NK-92 (cell line): ENCODE measurements around the gene ELF4.
"Not testable (repeated sequence)": the region's sequence is repeated elsewhere in the genome, so short reads cannot be mapped to it uniquely, and the experiment has no call there.

Experiments used
- DNase-seq: peaks from one replicate; lab custom pipeline; 2025; ENCODE audit not compliant: unreplicated experiment; lab: John Stamatoyannopoulos, UW

Gene ELF4

DNA sequence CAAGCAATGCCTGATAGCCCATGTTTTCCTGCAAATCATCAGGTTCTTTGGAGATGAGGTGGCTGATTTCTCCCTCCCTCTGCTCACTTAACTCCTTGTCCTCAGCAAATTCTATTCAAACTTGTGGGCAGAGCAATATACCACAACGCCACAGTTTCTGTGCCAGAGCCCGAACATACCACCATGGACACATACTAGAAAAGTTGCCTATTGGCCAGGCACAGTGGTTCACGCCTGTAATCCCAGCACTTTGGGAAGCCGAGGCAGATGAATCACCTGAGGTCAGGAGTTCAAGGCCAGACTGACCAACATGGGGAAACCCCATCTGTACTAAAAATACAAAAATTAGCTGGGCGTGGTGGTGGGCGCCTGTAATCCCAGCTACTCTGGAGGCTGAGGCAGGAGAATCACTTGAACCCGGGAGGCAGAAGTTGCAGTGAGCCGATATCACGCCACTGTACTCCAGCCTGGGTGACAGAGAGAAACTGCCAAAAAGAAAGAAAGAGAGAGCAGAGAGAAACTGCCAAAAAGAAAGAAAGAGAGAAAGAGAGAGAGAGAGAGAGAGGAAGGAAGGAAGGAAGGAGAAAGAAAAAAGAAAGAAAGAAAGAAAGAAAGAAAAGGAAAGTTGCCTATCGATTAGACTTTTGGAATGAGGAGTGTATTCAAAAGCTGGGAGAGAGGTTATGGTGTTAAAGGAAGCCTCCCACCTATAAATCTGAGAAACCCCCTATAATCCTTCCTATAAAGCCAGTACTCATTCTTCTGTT, 5.0 kb upstream of the ELF4 start:
- not testable (repeated sequence) for DNase-seq

DNA sequence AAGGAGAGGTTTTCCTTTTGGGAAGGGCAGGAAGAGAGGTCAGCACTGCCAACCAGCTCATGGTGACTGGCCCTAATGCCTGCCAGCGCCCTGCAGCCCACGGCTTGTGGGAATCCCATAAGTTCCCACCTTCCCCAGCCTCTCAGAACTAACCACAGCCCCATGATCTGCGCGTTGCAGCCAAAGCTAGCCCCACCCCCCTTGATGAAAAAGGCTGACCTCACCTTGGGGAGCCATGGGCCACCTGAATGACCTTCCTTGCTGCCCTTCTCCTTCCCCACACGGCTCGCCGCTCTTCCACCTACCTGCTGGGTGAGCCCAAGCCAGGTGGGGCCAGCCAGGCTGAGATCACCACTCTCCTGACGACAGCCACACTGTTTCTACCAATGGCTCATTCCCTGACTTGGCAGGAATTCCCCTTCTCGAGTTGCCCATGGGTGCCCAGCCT, 3.9 kb upstream of the ELF4 start:
- no peak for DNase-seq

DNA sequence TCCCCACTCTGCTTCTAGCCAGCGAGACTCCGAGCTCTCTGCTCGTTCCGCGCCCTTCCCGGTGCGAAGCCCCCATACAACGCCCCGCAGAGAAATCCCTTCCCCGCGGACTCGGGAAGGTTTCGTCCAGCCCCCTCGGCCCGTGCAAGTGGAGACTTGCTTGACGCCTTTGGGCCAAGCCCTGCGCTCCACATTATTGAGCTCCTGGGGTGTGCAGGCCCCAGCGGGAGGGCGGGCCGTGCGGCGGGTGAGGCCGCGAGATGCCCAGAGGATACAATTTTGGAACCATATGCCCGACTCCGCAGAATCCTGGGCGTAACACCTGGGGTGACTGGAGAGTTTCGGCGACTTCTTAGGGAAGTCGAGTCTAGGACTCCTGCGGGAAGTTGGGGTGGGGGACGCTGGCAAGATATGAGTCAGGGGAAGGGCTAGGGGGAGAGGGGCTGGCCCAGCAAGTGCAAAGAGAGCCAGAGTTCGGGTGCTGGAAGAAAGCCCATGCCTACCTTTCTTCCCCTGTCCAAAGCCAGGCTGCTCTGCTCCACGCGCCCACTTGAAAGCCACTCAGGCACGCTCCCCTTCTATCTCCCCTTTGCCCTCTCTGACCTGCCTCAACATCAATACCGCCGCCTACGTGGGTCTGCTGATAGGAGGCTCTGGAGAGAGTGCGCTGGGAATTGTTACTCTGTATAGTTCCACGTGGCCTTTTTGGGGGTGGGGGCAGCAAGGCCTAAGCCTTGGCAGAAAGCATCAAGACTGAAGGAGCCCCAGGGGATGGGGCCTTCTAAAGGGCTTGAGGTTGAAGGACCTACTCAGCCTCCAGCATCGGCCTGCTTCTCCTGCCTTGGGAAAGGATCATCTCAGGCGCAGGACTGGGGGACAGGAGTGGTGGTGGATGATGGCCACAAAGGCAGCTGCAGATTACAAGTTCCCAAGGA, 1.2 kb upstream of the ELF4 start:
- no peak for DNase-seq

DNA sequence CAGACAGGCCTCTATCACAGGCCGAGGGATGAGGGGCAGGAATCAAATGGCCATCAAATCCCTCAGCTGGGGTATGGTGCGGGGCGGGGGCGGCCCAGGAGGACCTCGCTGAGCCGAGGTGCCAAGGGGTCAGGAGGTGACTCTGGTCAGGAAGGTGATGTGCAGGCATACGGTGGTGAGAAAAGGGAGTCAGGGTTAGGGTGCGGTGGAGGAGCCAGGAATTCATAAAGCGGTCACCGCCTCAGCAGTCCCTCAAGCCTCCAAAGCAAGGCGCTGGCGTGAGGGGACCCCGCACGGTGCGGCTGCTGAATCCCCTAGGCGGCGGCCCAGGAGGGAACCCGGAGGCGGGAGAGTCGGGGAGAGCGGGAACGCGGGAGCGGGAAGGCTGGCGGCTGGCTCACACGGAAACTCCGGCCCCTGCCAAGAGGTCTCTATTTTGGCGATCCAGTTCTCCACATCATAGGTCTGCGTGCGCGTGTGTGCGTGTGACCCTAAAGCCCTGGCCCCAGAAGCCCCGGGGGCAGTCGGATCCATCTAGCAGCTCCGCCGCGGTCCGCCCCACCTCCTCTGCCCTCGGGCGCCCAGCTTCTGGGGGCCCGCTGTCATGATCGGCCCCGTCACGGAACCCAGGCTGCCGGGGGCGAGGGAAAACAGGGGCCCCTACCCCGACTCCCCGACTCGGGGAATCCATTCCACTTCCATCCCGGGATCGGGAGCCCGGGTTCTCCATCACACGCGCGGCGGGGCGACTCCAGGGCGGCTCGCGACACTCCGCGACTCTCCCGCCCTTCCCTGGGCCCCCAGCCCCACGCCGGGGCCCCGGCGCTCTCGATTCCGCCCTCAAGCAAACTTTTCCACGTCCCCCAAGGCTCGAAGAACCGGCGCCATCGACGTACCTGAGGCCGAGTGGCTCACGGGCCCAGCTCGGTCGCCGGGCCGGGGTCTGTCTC, 593 bp downstream of the ELF4 start:
- no peak for DNase-seq

DNA sequence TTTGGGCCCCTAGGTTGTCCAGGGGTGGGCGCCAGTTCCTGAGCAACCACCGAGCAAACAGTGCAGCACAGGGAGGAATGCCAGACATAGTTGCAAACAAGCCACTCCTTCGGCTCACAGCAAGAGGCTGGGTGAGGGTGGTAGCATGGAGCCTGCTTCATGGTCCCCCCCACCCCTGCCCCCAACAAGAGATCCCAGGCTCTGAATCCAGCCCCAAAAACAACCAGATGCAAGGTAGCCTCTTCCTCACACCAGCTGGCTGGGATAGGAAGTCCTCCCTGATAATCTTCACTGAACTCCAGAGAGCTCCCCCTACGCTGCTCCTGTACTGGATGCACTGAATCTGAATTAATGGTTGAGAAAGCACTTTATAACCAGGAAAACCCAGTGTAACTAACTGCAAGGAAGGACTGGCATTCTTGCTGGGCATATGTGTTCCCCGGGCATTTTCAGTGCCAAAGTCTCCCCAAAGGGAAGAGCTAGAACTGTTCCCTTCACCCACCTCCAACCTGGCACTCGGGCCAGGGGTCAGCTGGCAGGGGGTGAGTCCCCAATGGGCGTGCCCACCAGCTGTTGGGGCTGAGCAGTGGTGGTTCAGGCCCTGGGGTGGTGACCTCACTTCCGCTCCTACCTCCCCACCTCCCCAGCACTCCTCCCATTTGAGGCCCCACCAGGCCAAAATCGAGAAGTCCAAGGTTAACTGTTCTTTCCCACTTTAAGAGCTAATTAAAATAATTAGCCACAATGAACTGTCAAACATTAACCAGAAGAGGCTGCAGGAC, 1.5 kb downstream of the ELF4 start:
- no peak for DNase-seq

DNA sequence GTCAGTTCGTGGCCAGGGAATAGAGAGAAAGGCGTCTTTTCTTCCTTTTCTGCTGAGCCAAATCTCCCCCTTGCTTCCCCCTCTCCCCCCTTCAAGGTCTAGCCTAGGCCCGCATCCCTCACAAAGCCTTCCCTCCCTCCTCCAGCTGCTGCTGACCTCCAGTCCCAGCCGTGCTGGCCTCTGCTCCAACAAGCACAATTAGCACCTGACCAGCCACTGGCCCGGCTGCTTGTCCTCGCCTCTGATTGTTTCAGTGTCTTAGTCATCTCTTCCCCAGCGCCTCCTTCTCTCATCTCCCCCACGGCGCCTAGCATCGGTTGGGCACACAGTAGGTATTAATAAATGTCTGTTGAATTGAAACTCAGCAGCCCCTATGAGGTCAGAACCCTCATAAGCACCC, 4.2 kb downstream of the ELF4 start:
- DNase-seq, result no peak

DNA sequence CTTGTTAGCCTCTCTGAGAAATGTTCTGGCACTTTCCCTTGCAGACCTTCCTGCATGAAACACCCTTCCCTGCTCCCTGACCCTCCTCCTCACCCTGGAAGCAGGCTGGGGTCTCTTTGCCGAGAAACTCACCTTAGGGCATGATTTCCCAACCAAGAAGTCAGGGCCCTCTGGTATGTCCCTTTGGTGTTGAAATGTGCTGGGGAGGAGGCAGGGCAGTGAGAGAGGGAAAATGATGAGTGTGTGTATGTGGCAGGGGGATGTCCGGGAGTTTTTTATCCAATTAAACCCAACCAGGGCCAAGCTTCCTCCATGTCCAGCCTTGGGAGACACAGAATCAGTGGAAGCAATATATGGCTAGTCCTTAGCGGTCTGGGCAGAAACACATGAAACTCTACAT, 5.1 kb downstream of the ELF4 start:
- DNase-seq, result no peak

DNA sequence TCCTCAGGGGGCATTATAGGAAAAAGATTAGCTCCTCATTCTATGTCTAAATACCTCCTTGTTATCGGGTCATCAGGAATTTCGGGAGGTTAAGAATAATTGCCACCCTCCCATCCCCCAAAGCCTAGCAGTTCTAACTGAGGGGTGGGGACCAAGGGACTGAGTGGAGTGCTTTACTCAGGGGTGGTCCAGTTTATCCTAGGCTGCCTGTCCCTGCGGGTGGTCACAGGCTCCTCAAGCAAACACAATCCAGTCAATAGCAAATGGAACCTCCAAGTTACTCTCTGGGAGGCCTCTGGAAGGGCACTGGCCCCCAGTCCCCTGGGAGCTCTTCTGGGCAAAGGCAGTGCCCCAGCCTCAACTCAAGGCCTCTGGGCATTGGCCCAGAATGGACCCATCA, 6.7 kb downstream of the ELF4 start:
- DNase-seq, result no peak

DNA sequence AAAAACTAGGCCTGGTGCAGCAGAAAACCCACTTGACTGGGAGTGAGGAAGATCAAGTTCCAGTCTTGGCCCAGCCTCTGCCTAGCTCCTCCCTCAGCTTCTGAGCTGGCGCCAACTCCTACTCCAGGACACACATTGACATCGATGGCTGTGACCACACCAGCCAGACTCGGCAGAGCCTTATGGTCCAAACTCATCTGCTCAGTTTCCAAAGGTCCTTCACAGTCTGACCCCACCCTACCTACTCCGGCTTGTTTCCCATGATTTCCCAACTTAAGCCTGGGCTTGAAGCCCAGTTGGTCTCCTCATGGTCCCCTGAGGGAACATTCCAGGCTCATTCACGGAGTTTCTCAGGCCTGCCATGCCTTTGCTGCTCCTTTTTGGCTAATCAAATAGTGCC, 10.1 kb downstream of the ELF4 start:
- no peak for DNase-seq

DNA sequence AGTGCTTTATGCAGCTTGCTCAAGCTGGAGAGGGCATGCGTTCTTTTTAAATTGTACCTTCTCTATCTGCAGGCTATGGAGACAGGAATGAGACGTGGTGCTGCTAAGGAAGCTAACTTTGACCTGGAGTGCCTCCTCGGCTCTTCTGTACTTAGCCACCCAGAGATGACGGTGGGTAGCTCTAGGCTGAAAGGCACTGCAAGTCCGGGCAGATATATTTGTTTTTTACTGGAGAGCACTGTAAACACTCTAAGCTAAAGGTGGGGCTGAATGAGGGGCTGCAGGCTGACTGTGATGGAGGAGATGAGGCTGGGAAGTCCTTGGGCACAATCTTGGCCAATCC, 12.1 kb downstream of the ELF4 start:
- no peak for DNase-seq

DNA sequence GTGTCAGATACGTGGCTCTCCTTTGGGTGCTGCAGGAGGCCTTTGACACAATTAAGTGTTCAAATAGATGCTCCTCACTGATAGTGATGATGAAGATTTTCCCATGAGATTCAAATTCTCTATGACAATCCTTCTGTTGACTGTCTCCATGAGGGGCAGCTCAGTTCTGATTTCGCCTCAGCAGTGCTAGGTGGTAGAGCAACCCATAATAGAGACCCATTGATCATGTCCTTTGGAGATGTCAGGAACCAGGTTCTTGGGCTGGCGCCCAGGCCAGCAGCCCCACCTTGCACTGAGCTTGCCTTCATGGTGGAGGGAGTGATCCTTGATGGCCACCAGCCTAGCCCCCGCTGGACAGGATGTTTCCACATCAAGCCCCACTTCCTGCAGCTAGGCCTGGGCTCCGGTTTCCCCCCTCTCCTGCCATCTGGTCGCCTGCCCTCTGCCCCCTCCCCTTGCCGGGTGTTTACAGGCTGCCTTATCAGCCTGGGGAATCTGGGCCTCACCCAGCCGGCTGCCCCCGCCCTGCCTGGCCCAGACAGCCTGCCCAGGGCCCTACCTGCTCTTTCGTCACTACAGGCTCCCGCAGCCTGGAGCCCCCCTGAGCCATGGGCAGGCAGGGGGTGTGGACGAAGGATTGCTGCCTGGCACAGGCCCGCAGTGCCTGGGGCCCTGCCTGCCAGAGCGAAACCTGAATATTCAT, 12.6 kb downstream of the ELF4 start:
- no peak for DNase-seq

DNA sequence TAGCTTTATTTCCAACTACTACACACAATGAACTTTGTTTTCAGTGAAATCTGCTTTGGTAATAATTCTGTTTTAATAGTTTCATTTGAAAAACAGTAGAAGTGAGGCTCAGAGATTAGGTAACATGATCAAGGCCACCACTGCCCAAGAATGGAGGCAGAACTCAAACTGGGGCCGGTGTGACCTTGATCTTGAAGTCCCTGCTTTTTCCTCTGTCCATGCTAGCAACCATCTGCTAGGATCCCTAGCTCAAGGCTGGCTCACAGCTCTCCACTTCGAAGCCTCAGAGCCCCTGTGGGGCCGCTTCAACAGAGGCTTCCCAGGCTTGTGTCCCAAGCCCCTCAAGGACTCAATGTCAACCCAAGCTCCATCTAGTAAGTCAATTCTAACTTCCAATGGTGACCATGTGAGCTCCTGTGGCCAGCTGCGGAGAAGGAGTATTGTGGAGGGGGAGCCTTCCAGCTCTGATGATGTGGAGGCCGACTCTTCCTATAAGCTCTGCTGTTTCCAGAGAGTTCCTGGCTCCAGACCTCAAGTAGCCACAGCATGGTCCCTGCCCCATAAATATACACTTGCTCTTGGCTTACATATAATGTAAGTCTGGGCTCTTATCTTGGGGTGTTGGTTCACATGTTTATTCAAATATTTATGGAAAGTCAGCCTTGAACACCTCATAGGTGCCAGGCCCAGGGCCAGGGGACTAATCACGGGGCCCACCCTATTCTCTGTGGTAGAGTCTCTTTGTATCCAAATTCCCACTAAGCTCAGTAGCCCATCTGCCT, 14.9 kb downstream of the ELF4 start:
- DNase-seq, result no peak

DNA sequence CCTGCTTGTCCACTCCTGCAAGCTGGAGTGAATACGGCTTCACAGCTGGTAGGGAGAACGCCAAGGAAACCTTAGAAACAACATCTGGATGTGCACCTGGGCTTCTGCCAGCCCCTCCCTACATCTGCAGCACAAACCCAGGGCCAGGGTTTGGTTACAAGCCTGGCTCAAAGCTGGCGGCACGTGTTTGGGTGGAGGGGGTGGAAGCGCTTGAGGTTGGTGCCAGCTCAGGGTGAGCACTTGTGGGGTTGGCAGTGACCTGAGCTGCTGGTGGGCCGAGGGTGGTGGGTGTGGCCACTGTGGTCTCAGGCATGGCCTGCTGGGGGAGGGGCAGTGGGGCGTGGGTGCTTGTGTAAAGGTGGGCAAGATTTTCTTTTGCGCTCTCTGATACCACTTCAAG, 15.6 kb downstream of the ELF4 start:
- DNase-seq, result no peak

DNA sequence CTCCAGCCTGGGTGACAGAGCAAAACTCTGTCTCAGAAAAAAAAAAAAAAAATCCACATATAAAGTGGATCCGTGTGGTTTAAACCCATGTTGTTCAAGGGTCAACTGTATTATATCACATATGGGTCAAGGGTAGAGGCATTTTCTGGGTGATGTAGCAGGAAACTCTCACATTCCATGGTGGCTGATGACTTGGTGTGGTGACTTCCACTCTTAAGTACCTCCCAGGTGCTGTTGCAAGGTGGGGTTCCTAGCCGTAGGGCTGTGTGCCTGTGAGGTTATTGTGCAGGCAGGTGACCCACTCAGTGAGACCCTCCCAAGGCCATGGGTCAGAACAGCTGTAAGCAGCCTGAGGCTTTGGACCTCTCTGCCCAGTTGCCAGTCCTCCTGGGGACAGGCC, 17.0 kb downstream of the ELF4 start:
- DNase-seq, result no peak

DNA sequence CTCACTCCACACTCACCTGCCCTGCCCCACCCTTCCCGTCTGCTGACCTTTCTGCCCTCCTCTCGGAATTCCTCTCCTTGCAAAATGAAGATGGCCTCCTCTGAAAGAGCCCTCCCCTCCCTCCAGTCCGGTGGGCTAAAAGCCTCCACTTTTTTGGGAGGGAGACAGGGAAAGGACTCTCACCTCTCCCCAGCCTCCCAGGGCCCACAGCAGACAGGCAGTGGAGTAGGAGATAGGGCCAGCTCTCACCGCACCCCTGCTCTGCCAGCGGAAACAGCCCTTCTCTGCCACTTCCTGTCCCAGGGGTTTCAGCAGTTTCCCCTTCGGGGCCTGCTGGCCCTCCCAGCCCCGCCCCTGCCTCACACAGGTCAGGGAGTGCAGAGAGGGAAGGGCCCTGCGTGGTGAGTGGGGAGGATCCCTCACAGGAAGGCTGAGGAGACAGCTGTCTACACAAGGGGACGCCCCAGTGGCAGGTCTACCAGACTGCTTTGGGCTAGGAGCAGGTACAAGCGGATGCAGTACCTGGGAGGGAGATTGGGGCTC, 18.2 kb downstream of the ELF4 start:
- peak; percentile 51 for DNase-seq

DNA sequence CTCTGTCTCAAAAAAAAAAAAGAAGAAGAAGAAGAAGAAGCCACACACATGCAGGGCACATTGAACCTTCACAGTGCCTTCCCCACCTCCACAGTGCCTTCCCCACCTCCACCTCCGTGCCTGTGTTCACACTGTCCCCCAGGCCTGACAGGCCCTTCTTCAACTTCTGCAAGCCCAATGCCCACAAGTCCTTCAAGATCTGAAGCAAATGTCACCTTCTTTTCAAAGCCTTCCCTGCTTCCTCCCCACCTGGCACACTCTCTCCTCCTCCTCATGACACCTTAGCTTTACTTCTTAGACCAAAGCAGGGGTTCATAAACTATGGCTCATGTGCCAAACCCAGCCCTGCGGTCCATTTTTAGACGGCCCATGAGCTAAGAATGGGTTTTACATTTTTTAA, 19.9 kb downstream of the ELF4 start:
- no peak for DNase-seq

DNA sequence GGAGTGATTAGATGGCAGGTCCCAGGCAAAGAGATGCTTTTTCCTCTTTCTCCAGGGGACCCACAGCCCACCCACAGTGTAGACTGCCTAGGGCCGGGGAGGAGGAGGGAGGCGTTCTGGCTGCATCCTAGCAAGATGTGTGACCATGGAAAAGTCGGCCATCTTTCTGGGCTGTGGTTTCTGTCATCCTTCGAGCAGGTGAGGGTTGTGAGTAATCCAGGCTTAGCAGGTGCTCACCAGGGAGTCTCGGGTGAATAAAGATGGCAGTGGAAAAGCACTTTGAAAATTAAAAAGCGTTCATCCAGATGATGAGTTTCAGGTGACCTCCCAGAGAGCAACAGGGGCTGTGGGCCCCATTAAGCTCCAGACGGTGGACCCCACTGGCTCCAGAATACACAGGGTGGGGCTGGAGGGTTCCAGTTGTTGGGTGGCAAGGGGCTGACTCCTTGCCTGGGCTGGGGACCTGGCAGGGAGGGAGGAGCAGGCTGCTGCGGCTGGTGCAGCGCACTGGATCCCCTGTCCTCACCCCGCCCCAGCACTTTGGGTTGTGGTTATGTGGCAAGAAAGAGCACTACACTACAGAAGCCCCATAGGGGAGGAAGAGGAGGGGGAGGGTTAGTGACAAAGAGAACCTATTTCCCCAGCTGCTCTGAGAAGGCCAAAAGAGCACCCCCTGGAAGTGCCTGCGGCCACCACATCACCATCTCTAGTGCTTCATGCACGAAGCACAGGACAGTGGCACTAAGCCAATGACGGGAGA, 23.7 kb downstream of the ELF4 start:
- DNase-seq, result no peak
